Activated T-cell treated with anti-CD3 and anti-CD28 coated beads for 48 hours (primary cell): ENCODE measurements around the gene MKRN2.
A peak's percentile ranks its signal among the peaks of the same experiment; 100 is the strongest.

ENCODE experiments used
- DNase-seq: peaks from one replicate; pipeline ENCODE4 v3.0.0-alpha.2; 2020; ENCODE audit warnings: low read depth

Gene MKRN2

GRCh38 chr3:12553921-12554391, 2.9 kb upstream of the MKRN2 start:
- DNase-seq = peak; percentile 2

- no peak for DNase-seq
Measured at GRCh38 chr3:12556314-12556689, 585 bp upstream of the MKRN2 start.

- no peak for DNase-seq
Measured at GRCh38 chr3:12557473-12558100, 700 bp downstream of the MKRN2 start.

- no peak for DNase-seq
Measured at GRCh38 chr3:12558706-12559105, 1.8 kb downstream of the MKRN2 start.

GRCh38 chr3:12559520-12559919, 2.6 kb downstream of the MKRN2 start:
- no peak for DNase-seq

GRCh38 chr3:12560505-12561190, 3.8 kb downstream of the MKRN2 start:
- DNase-seq = no peak

- no peak for DNase-seq
Measured at GRCh38 chr3:12561397-12561796, 4.5 kb downstream of the MKRN2 start.

- no peak for DNase-seq
Measured at GRCh38 chr3:12562451-12562850, 5.6 kb downstream of the MKRN2 start.

- DNase-seq = no peak
Measured at GRCh38 chr3:12566976-12567375, 10.1 kb downstream of the MKRN2 start.

GRCh38 chr3:12568747-12569146, 11.9 kb downstream of the MKRN2 start:
- DNase-seq = no peak

GRCh38 chr3:12569836-12570235, 12.9 kb downstream of the MKRN2 start:
- no peak for DNase-seq

GRCh38 chr3:12571986-12572385, 15.1 kb downstream of the MKRN2 start:
- no peak for DNase-seq

- no peak for DNase-seq
Measured at GRCh38 chr3:12574131-12574530, 17.2 kb downstream of the MKRN2 start.

GRCh38 chr3:12574661-12575060, 17.8 kb downstream of the MKRN2 start:
- DNase-seq = no peak

GRCh38 chr3:12577379-12577778, 20.5 kb downstream of the MKRN2 start:
- no peak for DNase-seq

GRCh38 chr3:12578742-12579141, 21.9 kb downstream of the MKRN2 start:
- no peak for DNase-seq

- no peak for DNase-seq
Measured at GRCh38 chr3:12579456-12579855, 22.6 kb downstream of the MKRN2 start.

- DNase-seq = no peak
Measured at GRCh38 chr3:12579905-12580304, 23.0 kb downstream of the MKRN2 start.

GRCh38 chr3:12582730-12583129, 25.8 kb downstream of the MKRN2 start:
- no peak for DNase-seq

- no peak for DNase-seq
Measured at GRCh38 chr3:12583280-12583679, 26.4 kb downstream of the MKRN2 start.

- DNase-seq = no peak
Measured at GRCh38 chr3:12584083-12584482, 27.2 kb downstream of the MKRN2 start.

GRCh38 chr3:12585181-12585580, 28.3 kb downstream of the MKRN2 start:
- no peak for DNase-seq

- DNase-seq = no peak
Measured at GRCh38 chr3:12585970-12586369, 29.1 kb downstream of the MKRN2 start.

- no peak for DNase-seq
Measured at GRCh38 chr3:12586403-12586802, 29.5 kb downstream of the MKRN2 start.
